ENCODE measurements around the gene TBC1D9B. TPM values are rescaled to one million over a fixed set of nuclear protein-coding genes. Genes with fewer than 3 reads are reported as not detected.

The TBC1D9B gene
- total RNA-seq, 4 donors from 2014 or later: 75.5 to 115 (median 94.3) TPM

DNA sequence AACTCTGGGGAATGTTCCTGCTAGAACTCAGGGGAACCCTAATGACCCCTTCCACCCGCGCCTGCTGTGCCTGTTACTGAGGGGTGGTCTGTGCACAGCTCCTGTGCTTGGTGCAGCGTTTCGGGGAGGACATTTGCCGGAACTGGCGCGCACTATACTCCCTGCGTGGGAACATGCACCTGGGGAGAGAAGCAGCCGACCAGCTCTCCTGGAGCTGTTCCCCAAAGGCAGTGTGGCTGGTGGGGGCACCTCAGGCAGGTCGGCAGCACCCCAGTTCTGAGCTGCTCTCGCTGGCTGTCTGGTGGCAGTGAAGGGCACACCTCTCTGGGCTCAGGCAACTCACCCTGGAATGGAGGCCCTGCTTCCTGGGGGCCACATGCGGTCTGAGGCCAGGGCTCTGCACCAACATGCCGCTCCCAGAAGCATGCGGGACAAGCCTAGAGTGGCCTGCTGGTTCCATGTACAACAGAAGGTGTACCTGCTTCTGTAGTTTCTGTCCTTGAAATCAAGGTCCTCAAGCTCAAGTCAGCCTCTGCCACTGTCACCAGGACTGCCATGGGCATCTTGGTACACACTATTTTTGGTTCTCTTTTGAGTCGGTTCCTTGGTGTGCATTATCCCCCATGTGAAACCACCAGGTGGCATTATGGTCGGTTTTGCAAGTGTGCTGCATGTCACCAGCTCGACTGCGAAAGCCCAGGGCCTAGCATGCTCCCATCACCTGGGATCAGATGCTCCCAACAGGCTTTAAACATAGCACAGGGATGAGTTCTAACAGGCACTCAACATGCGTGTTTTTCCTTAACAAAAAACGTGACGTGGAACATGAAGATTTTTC lies 41.2 kb downstream of the TBC1D9B start:
- 83 to 89% methylated on average over 11 to 18 of the region's 21 CpGs for WGBS, 2 donors
- H3K9me3 ChIP-seq: no peaks in the 10 kb centered on the region
- no peak overlapping the region for H3K4me3 ChIP-seq (replicated peaks in 1 of 3)
- intact Hi-C loops (cut with DNase I): no loop called here
- H3K27ac ChIP-seq: no peak overlapping the region
- TF ChIP-seq POLR2A (IDR thresholded peaks at IDR 0.05): no peak
- TF ChIP-seq, protein P1, sequence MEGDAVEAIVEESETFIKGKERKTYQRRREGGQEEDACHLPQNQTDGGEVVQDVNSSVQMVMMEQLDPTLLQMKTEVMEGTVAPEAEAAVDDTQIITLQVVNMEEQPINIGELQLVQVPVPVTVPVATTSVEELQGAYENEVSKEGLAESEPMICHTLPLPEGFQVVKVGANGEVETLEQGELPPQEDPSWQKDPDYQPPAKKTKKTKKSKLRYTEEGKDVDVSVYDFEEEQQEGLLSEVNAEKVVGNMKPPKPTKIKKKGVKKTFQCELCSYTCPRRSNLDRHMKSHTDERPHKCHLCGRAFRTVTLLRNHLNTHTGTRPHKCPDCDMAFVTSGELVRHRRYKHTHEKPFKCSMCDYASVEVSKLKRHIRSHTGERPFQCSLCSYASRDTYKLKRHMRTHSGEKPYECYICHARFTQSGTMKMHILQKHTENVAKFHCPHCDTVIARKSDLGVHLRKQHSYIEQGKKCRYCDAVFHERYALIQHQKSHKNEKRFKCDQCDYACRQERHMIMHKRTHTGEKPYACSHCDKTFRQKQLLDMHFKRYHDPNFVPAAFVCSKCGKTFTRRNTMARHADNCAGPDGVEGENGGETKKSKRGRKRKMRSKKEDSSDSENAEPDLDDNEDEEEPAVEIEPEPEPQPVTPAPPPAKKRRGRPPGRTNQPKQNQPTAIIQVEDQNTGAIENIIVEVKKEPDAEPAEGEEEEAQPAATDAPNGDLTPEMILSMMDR (IDR thresholded peaks at IDR 0.05): no peak
- H3K27me3 ChIP-seq: no peaks in the 10 kb centered on the region
- peaks cover 0 to 6% of the 10 kb centered on the region in 2 donors for H3K4me1 ChIP-seq
- H3K36me3 ChIP-seq: peaks cover 26 to 28% of the 10 kb centered on the region in 2 donors
- no peak for DNase-seq

DNA sequence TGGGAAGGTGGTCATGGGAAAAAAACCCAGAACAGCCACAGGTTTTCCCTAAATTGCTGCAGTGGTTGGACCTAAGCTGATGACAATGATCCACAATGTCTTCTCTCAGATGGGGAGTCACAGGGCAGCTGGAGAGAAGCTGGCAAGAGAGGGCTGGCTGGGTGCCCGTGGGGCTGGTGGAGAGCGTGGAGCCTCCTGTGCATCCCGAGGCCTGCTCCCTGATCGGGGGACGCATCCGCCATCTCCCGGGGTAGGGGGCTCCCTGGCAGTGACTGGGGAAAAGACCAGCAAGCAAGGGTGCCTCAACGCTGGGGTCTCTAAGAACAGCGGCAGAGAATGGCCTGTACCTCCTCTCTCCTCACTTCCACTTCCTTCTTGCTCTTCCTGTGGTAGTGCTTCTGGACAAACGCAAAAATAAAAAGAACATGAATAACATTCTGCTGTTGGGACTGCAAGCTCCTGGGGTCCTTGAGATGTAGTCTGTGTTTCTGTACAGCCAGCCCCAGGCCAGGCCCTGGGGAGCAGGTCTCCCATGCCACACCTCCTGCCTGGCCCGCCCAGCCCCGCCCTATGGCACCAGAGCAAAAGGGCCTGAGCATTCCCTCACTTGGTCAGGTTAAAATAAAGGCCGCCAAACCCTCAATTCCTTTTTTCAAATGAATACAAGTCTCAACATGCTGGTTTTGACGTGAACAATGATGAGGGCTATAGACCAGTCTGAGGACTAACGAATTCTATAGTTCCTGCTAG lies 42.0 kb downstream of the TBC1D9B start:
- DNase-seq: no peak
- Histone ChIP-seq H3K9me3 (no peaks in the 10 kb centered on the region), H3K36me3 (peaks cover 26 to 28% of the 10 kb centered on the region in 2 donors), H3K27me3 (no peaks in the 10 kb centered on the region), H3K4me1 (peaks cover 0 to 2% of the 10 kb centered on the region in 2 donors), H3K4me3 (replicated peaks in 1 of 3) (no peak overlapping the region), H3K27ac (no peak overlapping the region)
- intact Hi-C loops (cut with DNase I): no loop called here
- no peak for TF ChIP-seq POLR2A (IDR thresholded peaks at IDR 0.05)
- TF ChIP-seq, protein P1 (IDR thresholded peaks at IDR 0.05): no peak
- WGBS, 2 donors: 91 to 93% methylated on average over 13 to 15 of the region's 15 CpGs

- H3K4me1 ChIP-seq: peaks cover under 1% of the 10 kb centered on the region in 2 donors
- no peak overlapping the region for H3K27ac ChIP-seq
- no peak overlapping the region for H3K4me3 ChIP-seq (replicated peaks in 1 of 3)
- DNase-seq: no peak
- TF ChIP-seq POLR2A (IDR thresholded peaks at IDR 0.05): no peak
- TF ChIP-seq, protein P1 (IDR thresholded peaks at IDR 0.05): no peak
- H3K27me3 ChIP-seq: no peaks in the 10 kb centered on the region
- H3K9me3 ChIP-seq: no peaks in the 10 kb centered on the region
- 93 to 96% methylated on average over 7 of the region's 7 CpGs for WGBS, 2 donors
- peaks cover 24 to 26% of the 10 kb centered on the region in 2 donors for H3K36me3 ChIP-seq
- intact Hi-C loops (cut with DNase I): no loop called here
Observed at GRCh38 chr5:179864686-179865085, 43.0 kb downstream of the TBC1D9B start.

DNA sequence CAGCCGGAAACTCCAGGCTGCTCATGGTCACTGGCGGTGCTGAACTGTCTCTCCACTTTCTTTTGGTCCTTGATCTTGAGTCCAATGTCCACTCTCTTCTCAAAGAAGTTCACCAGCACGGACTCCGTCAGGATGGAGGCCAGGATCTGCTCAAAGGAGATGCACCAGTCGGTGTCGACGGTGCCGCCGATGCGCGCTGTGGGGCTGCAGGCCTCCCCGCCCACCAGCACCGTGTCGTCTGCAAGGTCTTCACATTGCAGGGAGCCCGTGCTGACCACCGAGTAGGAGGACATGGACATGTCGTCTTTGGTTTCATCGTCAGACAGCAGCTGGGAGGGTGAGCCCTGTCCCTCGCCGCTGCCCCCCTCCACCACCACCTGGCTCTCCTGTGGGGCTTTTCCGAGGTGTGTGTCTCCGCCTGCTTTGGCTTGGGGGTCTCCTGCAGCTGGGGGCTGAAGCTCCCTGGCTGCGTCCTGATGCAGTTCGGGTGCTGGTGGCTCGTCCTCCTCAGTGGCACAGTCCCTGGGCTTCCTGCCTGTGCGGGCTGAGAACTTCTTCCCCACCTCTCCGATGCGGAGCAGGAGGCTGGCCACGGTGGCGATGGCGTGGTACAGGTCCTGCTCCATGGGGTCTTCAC lies 44.1 kb downstream of the TBC1D9B start:
- 93 to 96% methylated on average over 25 to 31 of the region's 31 CpGs for WGBS, 2 donors
- TF ChIP-seq, protein P1 (IDR thresholded peaks at IDR 0.05): no peak
- no peak for TF ChIP-seq POLR2A (IDR thresholded peaks at IDR 0.05)
- Histone ChIP-seq H3K4me1 (peaks cover 5 to 7% of the 10 kb centered on the region in 2 donors), H3K9me3 (no peaks in the 10 kb centered on the region), H3K36me3 (peaks cover 23 to 26% of the 10 kb centered on the region in 2 donors), H3K4me3 (replicated peaks in 1 of 3) (no peak overlapping the region), H3K27ac (no peak overlapping the region), H3K27me3 (no peaks in the 10 kb centered on the region)
- no peak for DNase-seq
- intact Hi-C loops (cut with DNase I): no loop called here

All from thyroid gland (tissue), 4 donors.